IgD-negative memory B cell (primary cell): ENCODE data around the gene GPR156. TPM values are rescaled to one million over a fixed set of nuclear protein-coding genes. Genes with fewer than 3 reads are reported as not detected.

Experiments used
- H3K27ac Mint-ChIP-seq, 3 donors: one replicate each; pipeline ENCODE4 v1.8.0; 2020 to 2022; ENCODE audit warnings: mild to moderate bottlenecking in 3 of 3, mixed read lengths in 3 of 3, moderate library complexity in 1 of 3
- H3K27me3 Mint-ChIP-seq: one replicate; pipeline ENCODE4 v1.8.0; 2021; ENCODE audit warnings: mixed read lengths
- H3K36me3 Mint-ChIP-seq: one replicate; pipeline ENCODE4 v1.8.0; 2020; ENCODE audit warnings: mild to moderate bottlenecking, mixed read lengths
- H3K4me1 Mint-ChIP-seq, 3 donors: one replicate each; pipeline ENCODE4 v1.8.0; 2020 to 2022; ENCODE audit warnings: mixed read lengths in 3 of 3, mild to moderate bottlenecking in 1 of 3
- H3K4me3 Mint-ChIP-seq, 4 donors: one replicate each; pipeline ENCODE4 v1.8.0; 2020 to 2022; ENCODE audit warnings: mild to moderate bottlenecking in 4 of 4, mixed read lengths in 4 of 4, moderate library complexity in 3 of 4
- H3K9me3 Mint-ChIP-seq, 3 donors: one replicate each; pipeline ENCODE4 v1.8.0; 2020 to 2021; ENCODE audit warnings: mixed read lengths in 3 of 3, mild to moderate bottlenecking in 1 of 3
- polyA plus RNA-seq: library from polyadenylated mRNA; unstranded; fragments of 300-500 nt; fragmentation: Illumina TruSeq; gene quantifications from one replicate; pipeline ENCODE4 v1.2.3, GENCODE V29; 2021

Gene GPR156
- polyA plus RNA-seq, 1 donor from 2014 or later: not detected

DNA sequence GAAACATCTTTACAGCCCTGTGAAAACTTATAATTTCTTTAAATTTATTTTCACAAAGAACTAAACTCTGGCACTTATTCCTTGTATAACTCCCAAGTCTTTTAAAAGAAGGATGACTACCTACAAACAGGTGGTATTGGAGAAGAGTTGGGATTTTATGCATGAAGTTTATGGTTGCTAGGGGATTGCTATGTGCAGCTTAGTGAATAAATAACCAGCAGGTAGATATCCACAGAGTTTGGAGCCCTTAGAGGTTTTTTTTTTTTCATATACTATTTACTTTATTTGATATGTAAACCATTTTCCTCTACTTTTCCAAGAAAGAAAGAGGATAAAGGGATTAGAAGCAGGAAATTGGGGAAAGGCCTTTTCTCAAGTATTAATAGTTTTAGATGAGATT is 91.5 kb downstream of the GPR156 start:
- Mint-ChIP-seq H3K4me1 (no peaks in the 10 kb centered on the region), H3K9me3 (peaks cover 0 to 7% (median 0%) of the 10 kb centered on the region in 3 donors), H3K27ac (no peak overlapping the region), H3K4me3 (no peak overlapping the region), H3K36me3 (peaks cover 3% of the 10 kb centered on the region), H3K27me3 (peaks cover 1% of the 10 kb centered on the region)

GRCh38 chr3:120192579-120192978 is 92.4 kb downstream of the GPR156 start:
- Mint-ChIP-seq H3K36me3 (peaks cover 3% of the 10 kb centered on the region), H3K27me3 (peaks cover 1% of the 10 kb centered on the region), H3K4me3 (no peak overlapping the region), H3K9me3 (peaks cover 0 to 7% (median 0%) of the 10 kb centered on the region in 3 donors), H3K4me1 (no peaks in the 10 kb centered on the region), H3K27ac (no peak overlapping the region)

DNA sequence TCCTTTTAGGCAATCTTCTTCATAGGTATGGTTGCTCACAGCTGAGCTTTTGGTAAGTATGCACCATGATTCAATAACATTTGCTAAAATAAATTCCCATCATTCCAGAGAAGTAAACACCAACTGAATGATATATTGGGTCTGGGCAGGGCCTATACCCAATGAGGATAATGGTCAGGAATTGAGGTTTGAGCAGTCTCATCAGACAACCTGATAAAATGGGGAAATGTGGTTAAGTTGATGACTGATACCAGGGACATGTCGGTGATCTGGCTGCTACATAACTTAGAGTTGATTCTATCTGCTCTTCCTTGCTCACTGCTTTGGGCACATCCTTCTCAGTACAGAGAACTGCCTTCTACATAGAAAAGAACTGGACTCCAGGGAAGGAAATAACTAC is 92.9 kb downstream of the GPR156 start:
- Mint-ChIP-seq H3K27me3 (peaks cover 1% of the 10 kb centered on the region), H3K36me3 (peaks cover 3% of the 10 kb centered on the region), H3K27ac (no peak overlapping the region), H3K9me3 (peaks cover 0 to 7% (median 0%) of the 10 kb centered on the region in 3 donors), H3K4me1 (no peaks in the 10 kb centered on the region), H3K4me3 (no peak overlapping the region)

DNA sequence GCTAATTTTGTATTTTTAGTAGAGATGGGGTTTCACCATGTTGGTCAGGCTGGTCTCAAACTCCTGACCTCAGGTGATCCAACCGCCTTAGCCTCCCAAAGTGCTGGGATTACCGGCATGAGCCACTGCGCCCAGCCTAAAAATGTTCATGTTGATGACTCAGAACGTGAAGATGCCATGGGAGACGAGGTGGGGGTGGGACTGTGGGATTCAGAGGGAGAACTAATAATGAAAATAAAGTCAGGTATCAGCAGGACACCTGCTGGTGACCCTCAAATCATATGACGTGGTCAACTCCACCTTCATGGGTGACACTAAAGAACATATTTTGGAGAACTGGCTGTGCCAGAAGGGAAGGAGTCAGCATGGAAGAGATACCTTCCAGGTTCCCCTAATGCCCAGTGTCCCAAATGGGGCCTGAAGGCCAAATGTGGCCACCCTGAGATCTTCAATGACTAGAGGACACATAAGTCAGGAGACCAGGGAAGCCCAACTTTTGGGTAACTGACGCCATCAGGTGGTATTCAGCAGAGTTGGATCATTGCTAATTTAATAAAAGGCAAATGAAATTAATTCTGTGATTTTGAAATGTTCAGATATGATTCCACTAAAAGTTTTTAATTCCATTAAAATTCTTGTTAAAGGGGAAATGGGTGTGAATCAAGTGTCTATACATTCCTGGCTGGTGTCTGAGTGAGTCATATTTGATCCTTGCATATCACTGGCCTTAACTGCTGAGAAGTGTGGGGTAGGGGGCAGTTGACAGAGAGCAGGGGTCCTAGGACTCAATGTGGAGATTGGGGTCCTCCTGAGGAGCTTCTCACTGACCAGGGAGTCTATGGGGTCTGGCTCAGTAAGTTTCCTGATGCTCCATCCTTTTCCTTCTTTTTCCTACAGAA is 102.2 kb downstream of the GPR156 start:
- no peak overlapping the region for H3K27ac Mint-ChIP-seq
- no peak overlapping the region for H3K4me3 Mint-ChIP-seq
- no peaks in the 10 kb centered on the region for H3K4me1 Mint-ChIP-seq
- peaks cover 0 to under 1% (median 0%) of the 10 kb centered on the region in 3 donors for H3K9me3 Mint-ChIP-seq
- H3K36me3 Mint-ChIP-seq: no peaks in the 10 kb centered on the region
- peaks cover 14% of the 10 kb centered on the region for H3K27me3 Mint-ChIP-seq

DNA sequence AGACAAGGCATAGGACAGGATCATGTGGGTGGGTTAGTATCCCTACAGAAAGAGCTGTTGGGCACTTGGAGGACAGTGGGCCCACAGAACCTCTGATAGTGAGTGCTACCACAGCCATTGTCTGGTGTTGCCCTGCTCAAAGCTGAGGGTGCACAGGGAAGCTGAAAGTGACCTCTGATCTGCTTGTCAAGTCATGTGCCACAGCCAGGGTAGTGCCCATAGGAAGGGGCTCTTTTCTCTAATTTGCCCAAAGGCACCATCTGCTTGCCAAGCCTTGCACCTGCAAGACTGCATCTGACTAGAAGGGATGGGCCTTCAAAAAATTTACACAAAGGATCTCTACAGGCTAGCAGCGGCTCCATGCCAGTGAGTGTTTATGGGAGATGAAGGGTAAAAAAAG is 103.4 kb downstream of the GPR156 start:
- Mint-ChIP-seq H3K36me3 (no peaks in the 10 kb centered on the region), H3K9me3 (peaks cover 0 to 2% (median 0%) of the 10 kb centered on the region in 3 donors), H3K4me3 (no peak overlapping the region), H3K4me1 (no peaks in the 10 kb centered on the region), H3K27ac (no peak overlapping the region), H3K27me3 (peaks cover 15% of the 10 kb centered on the region)

DNA sequence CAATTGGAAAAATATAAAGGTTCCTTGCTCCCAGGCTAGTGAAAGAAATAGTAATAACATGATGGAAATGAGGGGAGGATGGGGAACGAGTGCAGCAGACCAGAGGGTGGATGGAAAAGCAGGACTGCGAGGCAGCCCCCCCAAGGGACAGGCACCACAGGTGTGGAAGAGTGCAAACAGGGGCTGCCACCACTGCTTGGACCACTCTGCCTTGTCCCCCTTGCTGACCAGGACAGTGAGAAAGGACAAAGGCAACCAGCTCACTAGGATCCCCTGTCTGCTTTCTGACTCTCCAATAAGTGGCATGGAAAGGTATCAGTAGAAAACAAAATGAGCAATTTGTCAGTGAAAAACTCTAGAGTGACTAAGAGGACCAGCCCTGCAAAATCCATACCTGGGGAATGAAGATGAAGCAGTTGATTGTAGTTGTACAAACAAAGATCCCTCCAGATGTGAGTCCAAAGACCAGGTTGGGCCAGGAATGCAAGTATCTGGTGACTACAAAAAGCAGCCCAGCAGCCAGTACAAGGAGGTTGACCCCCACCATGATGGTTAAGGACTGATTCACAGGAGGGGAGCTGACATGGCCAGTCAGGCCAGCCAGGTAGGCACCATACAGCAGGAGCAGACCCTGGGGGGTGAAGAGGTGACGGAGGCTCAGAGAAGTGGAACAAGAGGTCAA is 104.2 kb downstream of the GPR156 start:
- Mint-ChIP-seq H3K27ac (no peak overlapping the region), H3K4me1 (no peaks in the 10 kb centered on the region), H3K9me3 (peaks cover 0 to 2% (median 0%) of the 10 kb centered on the region in 3 donors), H3K4me3 (no peak overlapping the region), H3K36me3 (no peaks in the 10 kb centered on the region), H3K27me3 (peaks cover 15% of the 10 kb centered on the region)

- no peak overlapping the region for H3K4me3 Mint-ChIP-seq
- peaks cover 7% of the 10 kb centered on the region for H3K27me3 Mint-ChIP-seq
- no peak overlapping the region for H3K27ac Mint-ChIP-seq
- H3K9me3 Mint-ChIP-seq: peaks cover 0 to 2% (median 0%) of the 10 kb centered on the region in 3 donors
- no peaks in the 10 kb centered on the region for H3K4me1 Mint-ChIP-seq
- peaks cover 1% of the 10 kb centered on the region for H3K36me3 Mint-ChIP-seq
Measured at GRCh38 chr3:120177707-120178306, 107.2 kb downstream of the GPR156 start.

DNA sequence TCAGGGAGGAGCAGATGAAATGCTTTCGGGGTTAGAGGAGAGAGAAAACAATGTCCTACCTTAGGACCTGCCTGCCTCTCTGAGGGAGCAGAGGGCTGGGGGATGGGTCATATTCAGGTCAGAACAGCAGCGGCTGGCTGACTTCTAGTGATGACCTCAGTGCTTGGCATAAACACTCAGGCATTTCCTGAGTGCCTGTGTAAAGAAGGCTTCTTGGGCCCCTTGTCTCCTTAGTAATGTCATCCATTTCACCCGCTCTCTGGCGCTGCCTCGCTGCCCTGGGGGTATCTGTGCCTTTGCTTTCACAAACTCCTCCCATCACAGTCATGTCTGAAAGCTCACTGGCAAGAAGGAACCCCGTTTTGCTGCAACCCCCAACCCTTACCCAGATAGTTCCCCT is 107.9 kb downstream of the GPR156 start:
- Mint-ChIP-seq H3K4me1 (no peaks in the 10 kb centered on the region), H3K27me3 (peaks cover 7% of the 10 kb centered on the region), H3K36me3 (peaks cover 2% of the 10 kb centered on the region), H3K4me3 (no peak overlapping the region), H3K27ac (no peak overlapping the region), H3K9me3 (peaks cover 0 to 2% (median 0%) of the 10 kb centered on the region in 3 donors)

- Mint-ChIP-seq H3K27me3 (peaks cover 5% of the 10 kb centered on the region), H3K27ac (no peak overlapping the region), H3K4me1 (no peaks in the 10 kb centered on the region)
Measured at GRCh38 chr3:120174811-120175539, 110.0 kb downstream of the GPR156 start.

GRCh38 chr3:120173056-120173675 is 111.9 kb downstream of the GPR156 start:
- Mint-ChIP-seq H3K36me3 (peaks cover 4% of the 10 kb centered on the region), H3K9me3 (peaks cover 0 to 2% (median 0%) of the 10 kb centered on the region in 3 donors), H3K27me3 (peaks cover 1% of the 10 kb centered on the region), H3K27ac (no peak overlapping the region), H3K4me1 (no peaks in the 10 kb centered on the region), H3K4me3 (peak overlapping the region in 1 of 4 donors; percentile 38)

More at GRCh38 chr3:120174811-120175539, 110.0 kb downstream of the GPR156 start:
- peaks cover 4% of the 10 kb centered on the region for H3K36me3 Mint-ChIP-seq
- H3K4me3 Mint-ChIP-seq: no peak overlapping the region
- H3K9me3 Mint-ChIP-seq: peaks cover 0 to 2% (median 0%) of the 10 kb centered on the region in 3 donors

GRCh38 chr3:120172070-120172469 is 113.0 kb downstream of the GPR156 start:
- Mint-ChIP-seq H3K9me3 (no peaks in the 10 kb centered on the region), H3K4me3 (no peak overlapping the region), H3K27me3 (no peaks in the 10 kb centered on the region), H3K27ac (no peak overlapping the region), H3K36me3 (peaks cover 4% of the 10 kb centered on the region), H3K4me1 (no peaks in the 10 kb centered on the region)

- H3K4me3 Mint-ChIP-seq: no peak overlapping the region
- no peaks in the 10 kb centered on the region for H3K9me3 Mint-ChIP-seq
- no peak overlapping the region for H3K27ac Mint-ChIP-seq
- H3K27me3 Mint-ChIP-seq: no peaks in the 10 kb centered on the region
- H3K36me3 Mint-ChIP-seq: peaks cover 4% of the 10 kb centered on the region
- no peaks in the 10 kb centered on the region for H3K4me1 Mint-ChIP-seq
Measured at GRCh38 chr3:120171134-120171873, 113.7 kb downstream of the GPR156 start.

- no peaks in the 10 kb centered on the region for H3K27me3 Mint-ChIP-seq
- no peak overlapping the region for H3K4me3 Mint-ChIP-seq
- no peaks in the 10 kb centered on the region for H3K9me3 Mint-ChIP-seq
- no peaks in the 10 kb centered on the region for H3K4me1 Mint-ChIP-seq
- peaks cover 4% of the 10 kb centered on the region for H3K36me3 Mint-ChIP-seq
- no peak overlapping the region for H3K27ac Mint-ChIP-seq
Measured at GRCh38 chr3:120170223-120170622, 114.8 kb downstream of the GPR156 start.

DNA sequence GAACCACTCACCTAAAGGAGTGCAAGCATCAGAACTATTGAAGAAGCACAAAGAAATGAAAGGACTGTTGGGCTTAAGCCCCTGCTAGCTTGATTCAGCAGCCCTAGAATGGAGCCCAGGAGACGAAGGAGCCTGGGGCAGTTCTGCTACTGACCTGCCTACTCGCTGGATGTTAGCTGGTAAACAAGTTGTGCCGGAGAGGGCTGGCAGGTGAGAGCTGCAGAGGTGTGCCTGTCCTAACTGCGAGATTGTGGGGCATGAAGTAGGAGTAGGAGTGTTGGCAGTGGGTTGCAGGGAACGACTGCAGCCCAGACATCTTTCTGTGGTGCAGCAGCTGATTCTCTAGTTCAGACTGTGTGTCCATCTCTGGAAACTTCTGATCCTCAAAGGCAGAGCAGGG is 115.6 kb downstream of the GPR156 start:
- no peaks in the 10 kb centered on the region for H3K9me3 Mint-ChIP-seq
- H3K27me3 Mint-ChIP-seq: no peaks in the 10 kb centered on the region
- H3K4me3 Mint-ChIP-seq: no peak overlapping the region
- no peaks in the 10 kb centered on the region for H3K4me1 Mint-ChIP-seq
- peaks cover 4% of the 10 kb centered on the region for H3K36me3 Mint-ChIP-seq
- H3K27ac Mint-ChIP-seq: no peak overlapping the region
